IPS-NIHi7 (cell line): ENCODE data around the gene ABHD8.

ENCODE experiments used
- DNase-seq: peaks from one replicate; pipeline ENCODE4 v3.0.0; 2012; ENCODE audit warnings: mixed read lengths; ENCODE audit errors: extremely low spot score

The ABHD8 gene

GRCh38 chr19:17242431-17243208 lies 60.6 kb downstream of the ABHD8 start:
- no peak for DNase-seq
